Activated CD4-positive, alpha-beta T cell treated with anti-CD3 and anti-CD28 coated beads, Interleukin-2, amount 50 U/mL, for 1 hour (primary cell): ENCODE results near the gene HPS5.

Experiments
- DNase-seq: peaks from one replicate; pipeline ENCODE4 v3.0.0-alpha.2; 2020

Gene HPS5

DNA sequence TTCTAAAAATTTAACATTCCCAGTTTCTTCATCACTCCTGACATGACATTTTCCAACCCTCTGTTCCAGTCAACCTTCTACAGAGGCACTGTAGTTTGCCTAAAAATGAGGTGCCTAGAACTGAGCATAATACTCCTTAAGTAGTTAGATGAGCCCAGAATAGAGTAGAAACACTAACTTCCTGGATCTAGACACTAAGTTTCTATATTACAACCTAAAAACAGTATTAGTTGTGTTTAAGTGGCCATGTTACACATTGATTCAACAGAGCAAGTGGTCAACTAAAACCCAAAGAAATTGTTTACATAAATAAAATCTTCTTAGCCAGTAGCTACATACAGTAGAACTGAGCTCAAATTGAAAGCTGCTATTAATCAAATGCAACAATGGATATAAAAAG, 1.3 kb downstream of the HPS5 start:
- DNase-seq = no peak

DNA sequence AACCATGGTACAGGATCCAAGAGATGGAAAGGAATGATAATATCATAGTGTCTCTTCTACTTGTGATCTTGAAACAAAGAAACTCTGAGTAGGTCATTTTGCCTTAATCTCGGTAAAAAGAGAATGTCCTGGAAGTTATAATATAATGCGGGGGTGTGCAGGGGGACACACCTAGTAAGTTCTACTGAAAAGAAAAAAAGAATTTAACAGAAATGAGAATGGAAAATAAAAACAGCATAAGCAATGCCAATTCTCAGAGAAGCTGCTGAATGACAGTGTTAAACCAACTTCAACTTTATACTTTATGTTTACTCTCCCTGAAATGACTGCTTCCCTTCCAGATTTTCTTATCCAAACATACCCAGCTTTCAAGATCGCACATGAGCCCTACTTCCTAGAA, 2.0 kb downstream of the HPS5 start:
- DNase-seq = no peak

DNA sequence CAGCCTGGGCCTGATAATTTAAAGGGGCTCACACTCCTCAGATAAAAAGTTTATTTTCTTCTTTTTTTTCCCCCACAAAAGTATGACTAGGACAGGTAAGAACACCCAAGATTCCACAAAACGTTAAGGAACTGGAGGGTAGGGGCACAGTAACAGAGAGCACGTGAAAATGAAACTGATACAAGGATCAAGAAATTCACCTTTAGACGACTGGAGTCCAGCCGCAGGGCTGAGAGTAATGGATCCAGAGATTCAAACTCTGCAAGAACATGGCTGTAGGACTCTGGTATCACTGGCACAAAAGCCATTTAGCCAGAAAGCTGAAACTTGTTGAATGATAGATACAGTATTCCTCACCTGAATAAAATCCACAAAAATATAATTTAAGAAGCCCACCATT, 4.4 kb downstream of the HPS5 start:
- no peak for DNase-seq

DNA sequence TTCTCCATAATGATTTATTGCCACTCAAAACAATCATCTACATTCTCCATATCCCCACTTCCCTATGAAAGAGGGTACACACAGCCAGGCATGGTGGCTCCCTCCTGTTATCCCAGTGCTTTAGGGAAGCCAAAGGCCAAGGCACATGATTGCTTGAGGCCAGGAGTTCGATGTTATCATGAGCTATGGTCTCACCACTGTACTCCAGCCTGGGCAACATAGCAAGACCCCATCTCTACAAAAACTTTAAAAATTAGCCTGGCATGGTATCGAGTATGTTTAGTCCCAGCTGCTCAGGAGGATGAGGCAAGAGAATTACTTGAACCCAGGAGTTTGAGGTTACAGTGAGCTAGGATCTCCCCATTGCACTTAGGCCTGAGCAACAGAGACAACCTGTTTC, 6.0 kb downstream of the HPS5 start:
- DNase-seq = no peak

DNA sequence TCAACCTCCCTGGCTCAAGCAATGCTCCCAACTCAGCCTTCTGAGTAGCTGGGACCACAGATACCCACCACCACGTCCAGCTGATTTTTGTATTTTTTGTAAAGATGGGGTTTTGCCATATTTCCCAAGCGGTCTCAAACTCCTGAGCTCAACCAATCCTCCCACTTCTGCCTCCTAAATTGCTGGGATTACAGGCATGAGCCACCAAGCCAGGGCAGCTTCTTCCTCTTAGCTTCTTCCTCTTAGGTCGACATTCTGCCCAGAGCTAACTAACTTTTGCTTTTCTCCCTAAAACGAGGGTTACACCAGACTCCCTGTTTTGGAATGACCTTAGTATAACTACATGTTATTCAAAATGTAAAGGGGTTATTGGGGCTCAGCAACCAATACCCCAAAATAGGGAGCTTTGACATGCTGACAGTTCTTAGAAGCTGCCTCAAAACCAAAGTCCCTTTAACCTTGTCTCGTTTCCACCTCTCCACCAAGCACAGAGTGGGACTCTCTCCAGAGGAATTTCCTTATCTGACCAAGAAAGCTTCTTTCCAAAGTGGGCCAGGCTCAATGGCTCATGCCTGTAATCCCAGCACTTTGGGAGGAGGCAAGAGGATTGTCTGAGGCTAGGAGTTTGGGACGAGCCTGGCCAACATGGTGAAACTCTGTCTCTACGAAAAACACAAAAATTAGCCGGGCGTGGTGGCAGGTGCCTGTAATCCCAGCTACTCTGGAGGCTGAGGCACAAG, 7.0 kb downstream of the HPS5 start:
- DNase-seq = no peak

DNA sequence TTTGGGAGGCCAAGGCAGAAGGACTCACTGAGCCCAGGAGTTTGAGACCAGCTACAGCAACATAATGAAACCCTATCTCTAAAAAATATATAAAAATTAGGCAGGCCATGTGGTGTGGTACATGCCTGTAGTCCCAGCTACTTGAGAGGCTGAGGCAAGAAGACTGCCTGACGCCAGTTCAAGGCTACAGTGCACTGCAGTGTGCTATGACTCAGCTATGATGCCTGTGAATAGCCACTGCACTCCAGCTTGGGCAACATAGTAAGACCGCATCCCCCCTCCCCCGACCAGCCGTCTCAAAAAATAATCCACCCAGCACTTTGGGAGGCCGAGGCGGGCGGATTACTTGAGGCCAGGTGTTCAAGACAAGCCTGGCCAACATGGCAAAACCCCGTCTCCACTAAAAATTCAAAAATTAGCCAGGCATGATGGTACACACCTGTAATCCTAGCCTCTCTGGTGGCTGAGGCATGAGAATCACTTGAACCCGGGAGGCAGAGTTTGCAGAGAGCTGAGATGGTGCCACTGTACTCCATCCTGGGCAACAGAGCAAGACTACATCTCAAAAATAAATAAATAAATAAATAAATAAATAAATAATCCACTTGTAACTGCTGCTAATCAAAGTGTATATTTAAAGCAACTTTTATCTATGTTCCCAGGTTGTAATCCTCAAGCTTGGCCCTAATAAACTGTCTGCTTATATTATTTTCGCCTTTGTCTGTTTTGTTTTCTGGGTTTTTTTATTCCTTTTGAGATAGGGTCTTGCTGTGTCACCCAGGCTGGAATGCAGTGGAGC, 7.8 kb downstream of the HPS5 start:
- DNase-seq = no peak

DNA sequence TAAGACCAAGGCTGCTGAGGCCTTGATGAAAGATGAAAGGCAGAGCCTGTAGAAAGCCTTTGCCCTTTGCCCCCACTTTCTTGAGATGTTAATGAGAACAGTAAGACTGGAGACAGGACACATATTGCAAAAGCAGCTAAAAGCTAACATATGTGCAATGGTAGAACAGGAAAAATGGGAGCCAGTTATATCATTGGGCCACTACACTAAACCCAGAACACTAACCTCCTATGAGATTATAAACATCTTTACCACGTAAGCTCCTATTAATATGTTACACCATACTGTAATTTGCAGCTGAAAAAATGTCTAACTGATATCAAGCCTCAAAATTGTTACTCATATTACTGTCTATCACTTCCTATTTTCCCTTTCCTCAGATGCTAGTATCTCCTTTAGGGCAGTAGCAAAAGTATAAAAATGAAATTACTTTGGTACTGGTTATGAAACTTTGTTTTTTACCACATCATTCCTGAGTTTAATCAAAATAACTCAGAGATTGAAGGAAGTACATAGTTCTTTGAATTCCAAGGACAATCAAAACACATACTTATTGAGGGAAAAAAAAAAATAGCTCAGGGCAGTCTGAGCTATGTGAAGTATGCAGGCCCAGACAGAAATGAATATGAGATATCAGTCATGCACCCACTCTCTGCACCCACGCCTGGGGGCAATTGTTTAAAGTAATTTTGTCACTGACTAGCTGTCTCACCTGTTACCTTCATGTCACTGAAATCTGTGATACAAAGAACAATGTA, 9.1 kb downstream of the HPS5 start:
- no peak for DNase-seq

DNA sequence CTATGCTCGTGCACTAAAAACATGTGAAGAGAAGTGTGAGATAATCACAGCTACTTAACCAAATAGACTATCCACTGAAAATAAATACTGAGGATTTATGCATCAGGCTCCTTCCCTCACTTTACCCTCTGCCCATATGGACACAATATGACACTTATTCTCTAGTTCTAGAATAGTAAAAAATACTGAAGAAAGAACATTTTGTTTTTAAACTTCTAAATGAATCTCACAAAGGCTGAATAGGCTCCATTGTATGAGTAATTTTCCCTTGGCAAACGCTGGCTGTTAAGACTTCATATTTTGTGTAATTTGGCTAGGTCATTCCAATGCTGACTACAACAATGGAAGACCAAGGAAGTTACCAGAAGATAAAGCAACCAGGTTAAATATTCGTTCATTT, 9.9 kb downstream of the HPS5 start:
- no peak for DNase-seq

DNA sequence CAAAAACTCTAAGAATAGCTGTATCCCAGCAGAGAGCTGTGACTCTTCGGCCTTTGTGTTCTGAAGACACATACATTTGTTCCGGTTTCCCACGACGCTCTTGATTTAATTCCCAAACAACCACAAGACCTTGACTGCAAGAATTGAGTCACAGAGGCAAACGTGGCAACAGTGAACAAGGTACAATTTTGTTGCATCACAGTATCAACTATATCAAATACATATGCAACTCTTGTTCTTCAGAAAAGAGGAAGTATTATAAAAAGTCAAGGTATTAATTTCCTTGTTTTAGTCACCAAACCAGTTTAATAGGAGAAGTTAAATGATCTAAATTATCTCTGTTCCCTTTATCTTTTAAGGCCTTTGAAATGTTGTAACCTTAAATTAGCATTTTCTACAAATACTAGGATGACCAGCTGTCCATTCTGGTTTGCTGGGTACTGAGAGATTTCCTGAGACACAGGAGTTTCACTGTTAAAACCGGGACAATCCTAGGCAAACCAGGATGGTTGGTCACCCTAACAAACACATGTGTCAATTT, 11.1 kb downstream of the HPS5 start:
- no peak for DNase-seq

DNA sequence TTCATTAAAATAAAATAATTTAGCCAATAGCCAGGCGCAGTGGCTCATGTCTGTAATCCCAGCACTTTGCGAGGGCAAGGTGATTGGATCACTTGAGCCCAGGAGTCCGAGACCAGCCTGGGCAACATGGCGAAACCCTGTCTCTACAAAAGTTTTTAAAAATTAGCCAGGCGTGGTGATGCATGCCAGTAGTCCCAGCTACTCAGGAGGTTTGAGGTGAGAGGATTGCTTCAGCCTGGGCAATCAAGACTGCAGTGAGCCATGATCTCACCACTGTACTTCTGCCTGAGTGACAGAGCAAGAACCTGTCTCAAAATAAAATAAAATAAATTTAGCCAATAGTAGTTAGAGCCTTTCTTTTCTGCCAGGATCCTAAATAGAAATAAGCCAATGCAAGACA, 12.2 kb downstream of the HPS5 start:
- no peak for DNase-seq

DNA sequence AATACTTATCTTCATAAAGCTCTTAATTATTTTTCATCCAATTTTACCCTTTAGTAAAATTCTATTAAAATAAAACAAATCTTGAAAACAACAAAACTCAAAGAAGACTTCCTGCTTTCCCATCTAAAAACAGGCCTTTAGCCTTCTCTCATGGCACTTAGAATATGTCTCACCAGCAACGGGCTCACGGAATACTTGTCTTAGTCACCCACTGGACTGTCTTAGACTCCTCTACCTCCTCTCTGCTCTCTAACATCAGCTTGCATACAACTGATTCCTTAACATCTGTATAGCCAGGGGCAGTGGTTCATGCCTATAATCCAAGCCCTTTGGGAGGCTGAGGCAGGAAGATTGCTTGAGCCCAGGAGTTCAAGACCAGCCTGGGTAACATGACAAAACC, 13.7 kb downstream of the HPS5 start:
- no peak for DNase-seq

DNA sequence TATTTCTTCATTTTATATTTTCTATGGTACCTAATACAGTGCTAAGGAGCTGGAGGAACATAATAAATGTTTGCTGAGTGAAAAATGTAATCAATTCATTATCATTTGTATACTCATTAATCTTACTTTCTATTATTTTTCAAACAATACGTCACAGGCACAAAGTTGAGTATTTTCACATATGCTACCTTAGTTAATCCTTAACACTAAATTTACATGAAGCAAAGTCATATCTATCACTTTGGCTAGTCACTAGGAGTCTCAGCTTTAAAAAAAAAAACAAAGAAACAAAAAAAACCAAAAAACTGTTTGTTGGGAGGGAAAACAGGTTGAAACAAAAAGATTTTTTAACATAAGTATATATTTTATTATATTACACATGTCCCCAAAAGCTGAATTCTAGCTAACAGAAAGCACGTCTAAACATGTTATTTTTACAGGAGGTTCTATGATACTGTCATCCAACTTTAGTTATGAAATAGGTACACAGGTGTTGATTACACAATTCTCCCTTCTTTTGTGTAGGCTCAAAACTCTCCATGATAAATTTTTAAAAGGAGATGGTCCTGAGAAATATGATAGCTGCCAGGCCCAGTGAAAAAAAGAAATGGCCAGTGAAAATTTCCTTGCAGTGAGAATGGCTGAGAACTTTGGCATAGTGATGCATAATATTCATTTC, 14.3 kb downstream of the HPS5 start:
- DNase-seq = no peak

DNA sequence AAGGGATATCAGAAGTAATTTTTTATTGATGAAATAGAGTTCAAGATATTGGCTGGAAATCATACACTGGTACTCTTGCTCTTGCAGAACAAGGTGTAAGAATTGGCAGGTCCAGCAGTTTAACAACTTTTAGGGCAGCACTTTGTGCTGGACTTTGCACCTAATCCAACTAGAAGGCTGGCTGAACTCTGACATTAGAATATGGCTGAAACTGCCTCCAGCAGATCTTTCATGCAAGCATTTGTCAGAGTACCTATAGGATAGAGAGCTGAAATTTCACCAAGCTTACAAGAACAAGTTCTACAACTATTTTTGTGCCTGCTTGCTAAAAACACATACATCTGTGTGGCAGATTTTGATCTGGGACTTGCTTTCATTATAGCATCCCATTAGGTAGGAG, 17.2 kb downstream of the HPS5 start:
- DNase-seq = no peak

DNA sequence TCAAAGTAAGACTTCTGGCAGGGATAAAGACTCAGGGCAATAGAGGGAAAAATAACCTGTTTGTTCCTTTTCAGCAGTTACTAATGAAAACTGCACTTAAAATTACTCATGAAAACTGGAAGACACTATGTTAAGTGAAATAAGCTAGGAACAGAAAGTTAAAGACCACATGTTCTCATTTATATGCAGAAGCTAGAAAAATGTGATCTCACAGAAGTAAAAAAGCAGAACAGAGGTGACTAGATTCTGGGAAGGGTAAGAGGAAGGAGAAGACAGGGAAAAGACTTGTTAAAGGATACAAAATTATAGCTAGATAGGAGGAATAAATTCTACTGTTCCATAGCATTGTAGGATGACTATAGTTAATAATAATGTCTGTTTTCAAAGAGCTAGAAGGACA, 22.2 kb downstream of the HPS5 start:
- DNase-seq = no peak

DNA sequence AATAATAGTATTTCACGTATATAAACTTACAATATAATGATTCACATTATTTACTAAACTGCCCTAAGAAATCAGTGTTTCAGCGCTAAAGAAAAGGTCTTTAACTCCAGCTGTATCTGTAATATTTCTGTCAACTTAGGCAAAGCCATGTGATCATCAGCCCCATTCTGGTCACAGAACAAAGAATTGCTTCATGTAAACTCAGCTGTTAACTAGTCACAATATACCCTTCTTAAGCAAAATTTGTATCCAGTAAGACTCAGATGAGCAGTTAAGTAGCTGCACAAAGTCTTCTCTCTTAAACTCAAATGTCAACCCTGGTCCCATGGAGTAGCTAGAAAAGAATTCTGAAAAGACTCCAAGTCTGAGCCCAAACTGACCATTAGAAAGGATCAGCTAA, 26.6 kb downstream of the HPS5 start:
- DNase-seq = no peak

DNA sequence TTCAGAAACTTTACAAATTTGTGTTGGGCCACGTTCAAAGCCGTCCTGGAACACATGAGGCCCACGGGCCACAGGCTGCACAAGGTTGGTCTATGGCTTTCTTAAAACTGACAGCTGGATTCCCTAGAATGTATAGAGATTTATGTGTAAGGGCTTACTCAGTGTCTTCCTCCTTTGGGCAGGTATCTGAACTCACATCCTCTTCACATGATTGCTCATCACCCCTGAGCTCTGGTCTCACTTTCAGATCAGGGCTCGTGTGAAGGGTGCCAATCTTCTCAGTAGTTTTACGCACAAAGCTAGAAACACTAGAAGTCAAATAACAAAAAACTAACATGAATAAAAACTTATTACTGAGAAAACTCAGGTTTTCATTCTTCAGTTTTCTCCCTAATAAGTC, 27.1 kb downstream of the HPS5 start:
- DNase-seq = no peak

DNA sequence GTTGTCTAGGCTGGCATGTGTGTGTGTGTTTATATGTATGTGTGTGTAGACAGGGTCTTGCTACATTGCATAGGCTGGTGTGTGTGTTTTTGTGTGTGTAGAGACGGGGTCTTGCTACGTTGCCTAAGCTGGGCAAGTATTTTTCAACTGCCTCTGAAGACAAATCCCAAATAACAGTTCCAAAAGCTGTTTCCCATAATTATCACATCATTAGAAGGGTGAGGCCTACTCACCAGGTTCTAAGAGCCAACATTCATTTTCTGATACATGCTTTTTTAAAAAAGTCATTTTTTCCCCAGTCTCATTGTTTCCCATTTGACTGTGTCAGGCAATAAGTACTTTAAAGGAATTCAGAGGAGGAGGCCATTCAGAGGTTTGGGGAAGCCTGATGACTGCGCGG, 33.0 kb downstream of the HPS5 start:
- no peak for DNase-seq

DNA sequence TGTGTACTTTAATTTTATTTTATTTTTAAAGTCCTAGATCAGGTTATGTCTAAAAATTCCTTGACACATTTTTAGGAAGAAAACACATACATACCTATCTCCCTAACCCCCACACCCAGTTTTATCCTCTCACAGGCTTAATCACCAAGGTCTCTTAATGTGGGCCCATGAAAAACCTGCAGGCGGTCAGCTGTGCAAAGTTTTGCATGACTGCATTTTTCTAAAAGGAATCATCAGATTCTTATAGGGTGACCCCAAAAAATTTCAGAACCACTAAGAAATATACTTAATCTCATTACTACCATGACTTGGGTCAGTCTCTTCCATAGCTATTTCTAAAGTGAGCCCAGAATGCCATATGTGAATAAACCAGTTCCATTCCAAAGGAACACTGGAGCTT, 36.1 kb downstream of the HPS5 start:
- no peak for DNase-seq

DNA sequence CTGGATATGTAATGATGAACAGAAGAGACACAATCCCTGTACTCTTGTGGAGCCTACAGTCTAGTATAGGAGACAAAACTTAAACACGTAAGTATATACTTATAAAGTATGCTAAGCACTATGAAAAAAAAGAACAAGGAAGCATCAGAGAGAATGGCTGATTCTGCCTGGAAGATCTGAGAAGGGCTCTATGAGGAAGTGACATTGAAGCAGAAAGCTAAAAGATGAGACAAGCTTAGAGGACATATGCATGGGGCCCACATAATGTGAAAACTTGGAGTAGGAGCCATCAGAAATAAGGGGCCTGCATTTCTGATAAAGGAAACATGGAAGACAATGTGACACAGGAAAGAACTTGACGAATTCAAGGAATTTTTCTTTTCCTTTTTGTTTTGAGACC, 39.3 kb downstream of the HPS5 start:
- DNase-seq = no peak

DNA sequence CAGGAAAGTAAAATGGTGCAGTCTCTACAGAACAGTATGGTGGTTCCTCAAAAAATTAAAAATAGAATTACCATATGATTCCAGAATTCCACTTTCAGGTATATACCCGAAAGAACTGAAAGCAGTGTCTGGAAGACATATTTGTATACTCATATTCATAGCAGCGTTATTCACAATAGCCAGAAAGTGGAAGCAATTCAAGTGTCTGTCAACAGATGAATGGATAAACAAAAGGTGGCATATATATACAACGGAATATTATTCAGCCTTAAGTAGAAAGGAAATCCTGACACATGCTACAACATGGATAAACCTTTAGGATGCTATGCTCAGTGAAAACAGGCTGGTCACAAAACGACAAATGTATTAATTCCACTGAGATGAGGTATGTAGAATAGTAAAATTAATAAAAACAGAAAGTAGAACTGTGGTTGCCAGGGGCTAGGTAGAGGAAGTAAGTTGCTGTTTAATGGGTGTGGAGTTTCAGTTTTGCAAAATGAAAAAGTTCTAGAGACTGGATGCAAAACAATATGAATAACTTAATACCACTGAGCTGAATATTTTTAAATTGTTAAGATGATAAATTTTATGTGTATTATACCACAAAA, 41.4 kb downstream of the HPS5 start:
- no peak for DNase-seq

DNA sequence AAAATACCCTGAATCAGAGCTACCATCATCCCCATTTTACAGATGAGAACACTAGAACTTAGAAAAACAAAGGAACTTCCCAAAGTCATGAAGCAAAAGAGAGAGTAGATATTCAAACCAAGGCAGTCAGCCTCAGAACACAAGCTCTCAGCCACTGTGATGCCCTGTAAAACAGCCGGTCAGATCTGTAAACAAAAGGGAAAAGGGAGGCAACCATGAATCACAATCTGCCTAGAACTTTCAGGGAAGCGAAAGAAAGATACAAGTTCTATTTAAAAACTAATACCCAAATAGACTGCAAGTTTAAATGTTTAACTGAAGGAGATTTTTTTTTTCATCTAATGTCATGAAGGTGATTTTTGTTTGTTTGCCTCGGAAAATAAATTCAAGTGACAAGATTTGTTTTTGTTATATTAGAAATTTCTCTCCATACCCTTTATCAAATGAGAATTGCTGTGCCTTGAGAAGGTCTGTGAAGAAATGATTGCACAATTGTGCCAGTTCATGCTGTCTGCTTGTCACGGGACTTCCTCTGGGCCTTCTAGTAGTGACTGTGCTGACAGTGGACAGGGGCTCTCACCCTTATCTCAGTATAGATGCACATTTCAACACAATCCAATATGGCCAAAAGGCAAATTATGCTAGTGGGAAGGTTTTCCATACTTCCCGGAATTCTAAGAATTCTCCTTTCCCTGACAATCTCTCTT, 44.2 kb downstream of the HPS5 start:
- no peak for DNase-seq

DNA sequence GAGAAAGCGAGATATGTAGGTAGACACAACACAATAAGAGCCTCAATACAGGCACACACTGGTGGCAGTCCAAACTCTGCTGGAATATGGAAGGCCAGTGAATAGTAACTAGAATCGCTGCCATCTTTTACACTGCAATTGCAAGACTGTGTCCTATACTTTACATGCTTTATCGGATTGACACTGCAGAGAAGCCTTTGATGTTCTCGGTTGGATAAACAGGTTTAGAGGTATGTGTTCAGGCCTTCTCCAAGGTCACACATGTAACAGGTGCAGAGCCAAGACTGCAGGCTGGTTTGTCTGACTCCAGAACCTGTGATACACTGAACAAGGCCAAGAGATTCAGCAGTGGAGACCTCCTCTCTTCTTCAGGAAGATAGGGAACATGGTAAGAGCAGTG, 50.7 kb downstream of the HPS5 start:
- DNase-seq = no peak
